ENCODE data around the gene KPNA6. TPM values are rescaled to one million over a fixed set of nuclear protein-coding genes. Genes with fewer than 3 reads are reported as not detected.
"Not testable (repeated sequence)": the region's sequence is repeated elsewhere in the genome, so short reads cannot be mapped to it uniquely, and the experiment has no call there.

Gene KPNA6
- total RNA-seq, 4 donors from 2014 or later: 26.9 to 69.9 (median 38.5) TPM

DNA sequence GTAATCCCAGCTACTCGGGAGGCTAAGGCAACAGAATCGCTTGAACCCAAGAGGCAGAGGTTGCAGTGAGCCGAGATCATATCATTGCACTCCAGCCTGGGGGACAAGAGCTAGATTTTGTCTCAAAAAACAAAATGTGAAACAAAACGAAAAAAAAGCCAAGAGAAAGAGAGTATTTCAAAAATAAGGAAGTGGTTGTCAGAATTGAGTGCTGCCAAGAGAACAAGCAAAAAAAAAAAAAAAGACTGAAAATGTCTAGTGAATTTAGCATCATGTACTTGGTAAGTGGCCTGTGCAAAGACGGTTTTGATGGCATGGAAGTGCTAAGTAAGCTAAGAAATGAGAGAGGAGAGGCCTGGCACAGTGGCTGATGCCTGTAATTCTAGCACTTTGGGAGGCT, 14.3 kb downstream of the KPNA6 start:
- Histone ChIP-seq H3K9me3 (no peaks in the 10 kb centered on the region), H3K36me3 (no peaks in the 10 kb centered on the region), H3K4me1 (peaks cover 0 to 10% of the 10 kb centered on the region in 2 donors), H3K27me3 (no peaks in the 10 kb centered on the region), H3K4me3 (no peak overlapping the region), H3K27ac (no peak overlapping the region)
- TF ChIP-seq POLR2A (IDR thresholded peaks at IDR 0.05) (no peak), CTCF (IDR thresholded peaks at IDR 0.05) (no peak)
- intact Hi-C loops (cut with DNase I; ENCODE audit: low total_unique reads): no loop called here
- no peak for DNase-seq

GRCh38 chr1:32123361-32123760, 15.5 kb downstream of the KPNA6 start:
- not testable (repeated sequence) for H3K4me1 ChIP-seq, H3K27me3 ChIP-seq

GRCh38 chr1:32125313-32125712, 17.5 kb downstream of the KPNA6 start:
- Histone ChIP-seq H3K27ac (no peak overlapping the region), H3K36me3 (no peaks in the 10 kb centered on the region), H3K9me3 (no peaks in the 10 kb centered on the region), H3K27me3 (no peaks in the 10 kb centered on the region), H3K4me1 (peaks cover 0 to 10% of the 10 kb centered on the region in 2 donors), H3K4me3 (no peak overlapping the region)
- DNase-seq: no peak
- TF ChIP-seq POLR2A (IDR thresholded peaks at IDR 0.05): no peak
- no peak for TF ChIP-seq CTCF (IDR thresholded peaks at IDR 0.05)
- intact Hi-C loops (cut with DNase I; ENCODE audit: low total_unique reads): no loop called here

More at GRCh38 chr1:32123361-32123760, 15.5 kb downstream of the KPNA6 start:
- H3K4me3 ChIP-seq; H3K9me3 ChIP-seq; intact Hi-C loops (cut with DNase I; ENCODE audit: low total_unique reads); DNase-seq; H3K27ac ChIP-seq; H3K36me3 ChIP-seq: not testable (repeated sequence)

DNA sequence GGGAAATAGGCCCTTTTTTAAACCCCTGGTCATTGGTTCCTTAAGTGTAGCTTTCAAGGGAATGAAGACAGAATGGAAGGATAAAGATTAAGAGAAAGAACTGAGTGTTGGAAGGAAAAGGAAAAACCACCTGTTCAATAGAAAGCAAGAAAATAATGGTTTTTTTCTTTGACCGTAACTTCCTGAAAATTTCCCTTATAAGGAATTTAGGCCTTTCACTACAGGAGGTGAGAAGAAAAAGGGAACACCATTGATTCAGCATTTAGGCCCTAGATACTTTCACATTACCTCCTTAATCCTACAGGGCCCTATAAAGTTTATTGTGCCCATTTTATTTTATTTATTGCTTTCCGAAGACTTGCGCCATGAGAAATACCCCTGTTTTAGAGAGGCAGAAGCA, 18.9 kb downstream of the KPNA6 start:
- no peaks in the 10 kb centered on the region for H3K9me3 ChIP-seq
- H3K36me3 ChIP-seq: no peaks in the 10 kb centered on the region
- H3K27me3 ChIP-seq: no peaks in the 10 kb centered on the region
- no peak overlapping the region for H3K27ac ChIP-seq
- no peak overlapping the region for H3K4me3 ChIP-seq
- peaks cover 0 to 4% of the 10 kb centered on the region in 2 donors for H3K4me1 ChIP-seq
- no peak for DNase-seq
- intact Hi-C loops (cut with DNase I; ENCODE audit: low total_unique reads): no loop called here
- TF ChIP-seq CTCF (IDR thresholded peaks at IDR 0.05) (no peak), POLR2A (IDR thresholded peaks at IDR 0.05) (no peak)

DNA sequence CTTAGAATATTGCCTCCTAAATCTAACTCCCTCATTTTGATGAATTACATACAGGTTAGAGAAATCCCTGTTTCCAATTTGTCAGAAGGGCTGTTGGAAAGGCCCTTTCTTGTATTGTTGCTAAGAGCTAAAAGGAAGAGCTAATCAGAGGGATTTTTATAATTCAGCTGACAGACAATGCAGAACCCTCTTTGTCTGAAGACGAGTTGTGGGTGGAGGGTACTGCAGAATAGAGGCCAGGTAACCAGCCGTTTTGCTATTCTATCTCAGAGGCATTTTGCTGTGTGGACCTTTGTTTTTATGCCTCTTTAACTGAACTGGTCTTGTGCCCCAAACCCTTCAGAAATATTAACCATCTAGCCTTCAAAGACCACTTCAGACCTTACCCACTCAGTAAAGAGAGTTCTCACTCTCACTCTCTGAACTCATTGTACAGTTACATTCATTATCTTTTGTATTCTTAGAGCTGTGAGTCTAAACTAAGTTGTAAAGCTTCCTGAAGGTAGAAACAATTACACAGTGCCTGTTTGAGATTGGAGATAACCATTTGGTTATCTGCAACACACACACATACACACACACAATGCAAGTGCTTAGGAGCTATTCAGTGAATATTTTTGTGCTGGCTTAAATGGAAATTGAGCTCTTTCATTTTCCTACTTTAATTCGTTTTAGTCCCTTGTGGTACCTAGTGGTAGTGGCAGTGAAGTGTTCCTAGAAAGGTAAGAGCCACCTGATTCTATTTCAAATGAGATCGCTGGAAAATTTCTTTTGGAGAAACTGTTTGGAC, 19.7 kb downstream of the KPNA6 start:
- H3K27ac ChIP-seq: no peak overlapping the region
- intact Hi-C loops (cut with DNase I; ENCODE audit: low total_unique reads): no loop called here
- H3K4me1 ChIP-seq: no peaks in the 10 kb centered on the region
- H3K27me3 ChIP-seq: no peaks in the 10 kb centered on the region
- no peaks in the 10 kb centered on the region for H3K9me3 ChIP-seq
- no peak for DNase-seq
- H3K4me3 ChIP-seq: no peak overlapping the region
- no peaks in the 10 kb centered on the region for H3K36me3 ChIP-seq
- TF ChIP-seq POLR2A (IDR thresholded peaks at IDR 0.05): no peak
- TF ChIP-seq CTCF (IDR thresholded peaks at IDR 0.05): no peak

Data from uterus (tissue), 4 donors.